ENCODE data around the gene CLDN19.
"Not testable (repeated sequence)": the region's sequence is repeated elsewhere in the genome, so short reads cannot be mapped to it uniquely, and the experiment has no call there.

Gene CLDN19

DNA sequence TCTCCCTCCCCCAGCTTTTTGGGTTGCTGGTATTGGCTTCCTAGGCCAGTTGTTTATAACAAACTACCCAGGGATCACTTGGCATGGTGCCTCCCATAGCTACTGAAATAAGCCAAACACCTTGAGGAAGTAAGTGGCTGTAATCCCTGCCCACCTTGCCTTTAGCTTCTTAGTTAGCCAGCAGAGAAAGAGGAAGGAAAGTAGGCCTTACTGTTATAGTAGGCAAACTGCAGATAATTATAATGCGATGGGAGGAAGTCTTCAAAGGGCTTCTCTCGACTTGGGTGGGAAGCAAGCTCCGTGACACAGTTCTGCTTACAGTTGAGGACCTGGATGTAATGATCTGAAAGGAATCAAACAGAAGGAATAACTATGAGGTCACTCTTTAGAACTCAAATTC lies 18.6 kb upstream of the CLDN19 start:
- H3K36me3 ChIP-seq (ENCODE audit: control insufficient read depth, insufficient read depth, low read length), result peaks cover 29% of the 10 kb centered on the region
- no peaks in the 10 kb centered on the region for H3K27me3 ChIP-seq (replicated peaks; ENCODE audit: control insufficient read depth, insufficient read depth, low read length)
- TF ChIP-seq, protein P1, sequence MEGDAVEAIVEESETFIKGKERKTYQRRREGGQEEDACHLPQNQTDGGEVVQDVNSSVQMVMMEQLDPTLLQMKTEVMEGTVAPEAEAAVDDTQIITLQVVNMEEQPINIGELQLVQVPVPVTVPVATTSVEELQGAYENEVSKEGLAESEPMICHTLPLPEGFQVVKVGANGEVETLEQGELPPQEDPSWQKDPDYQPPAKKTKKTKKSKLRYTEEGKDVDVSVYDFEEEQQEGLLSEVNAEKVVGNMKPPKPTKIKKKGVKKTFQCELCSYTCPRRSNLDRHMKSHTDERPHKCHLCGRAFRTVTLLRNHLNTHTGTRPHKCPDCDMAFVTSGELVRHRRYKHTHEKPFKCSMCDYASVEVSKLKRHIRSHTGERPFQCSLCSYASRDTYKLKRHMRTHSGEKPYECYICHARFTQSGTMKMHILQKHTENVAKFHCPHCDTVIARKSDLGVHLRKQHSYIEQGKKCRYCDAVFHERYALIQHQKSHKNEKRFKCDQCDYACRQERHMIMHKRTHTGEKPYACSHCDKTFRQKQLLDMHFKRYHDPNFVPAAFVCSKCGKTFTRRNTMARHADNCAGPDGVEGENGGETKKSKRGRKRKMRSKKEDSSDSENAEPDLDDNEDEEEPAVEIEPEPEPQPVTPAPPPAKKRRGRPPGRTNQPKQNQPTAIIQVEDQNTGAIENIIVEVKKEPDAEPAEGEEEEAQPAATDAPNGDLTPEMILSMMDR (IDR thresholded peaks at IDR 0.05; ENCODE audit: insufficient read depth, low read length, poor library complexity, severe bottlenecking), result no peak
- no peak overlapping the region for H3K4me3 ChIP-seq (replicated peaks; ENCODE audit: low read depth, low read length)
- no peak for DNase-seq (ENCODE audit: extremely low read depth, insufficient read length)

DNA sequence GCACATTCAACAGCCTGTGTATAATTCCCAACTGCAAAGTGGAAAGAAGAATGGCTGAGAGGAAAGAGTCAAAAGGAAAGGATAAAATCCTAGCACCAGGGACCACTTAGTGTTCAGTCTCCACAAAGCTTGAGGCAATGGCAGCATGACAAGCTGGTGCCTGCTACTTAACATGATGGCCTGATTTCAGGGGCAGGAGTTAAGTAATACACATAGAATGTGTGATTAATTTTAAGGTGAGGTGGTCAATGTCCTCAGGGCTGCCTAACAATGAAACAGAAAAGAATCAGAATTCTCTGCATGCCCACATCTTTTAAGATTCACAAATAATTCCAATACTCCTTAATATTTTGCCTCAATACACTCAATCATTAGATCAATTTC lies 17.8 kb upstream of the CLDN19 start:
- peaks cover 29% of the 10 kb centered on the region for H3K36me3 ChIP-seq (ENCODE audit: control insufficient read depth, insufficient read depth, low read length)
- TF ChIP-seq, protein P1 (IDR thresholded peaks at IDR 0.05; ENCODE audit: insufficient read depth, low read length, poor library complexity, severe bottlenecking), result no peak
- H3K27me3 ChIP-seq (replicated peaks; ENCODE audit: control insufficient read depth, insufficient read depth, low read length), result no peaks in the 10 kb centered on the region
- DNase-seq (ENCODE audit: extremely low read depth, insufficient read length), result no peak
- H3K4me3 ChIP-seq (replicated peaks; ENCODE audit: low read depth, low read length), result no peak overlapping the region

DNA sequence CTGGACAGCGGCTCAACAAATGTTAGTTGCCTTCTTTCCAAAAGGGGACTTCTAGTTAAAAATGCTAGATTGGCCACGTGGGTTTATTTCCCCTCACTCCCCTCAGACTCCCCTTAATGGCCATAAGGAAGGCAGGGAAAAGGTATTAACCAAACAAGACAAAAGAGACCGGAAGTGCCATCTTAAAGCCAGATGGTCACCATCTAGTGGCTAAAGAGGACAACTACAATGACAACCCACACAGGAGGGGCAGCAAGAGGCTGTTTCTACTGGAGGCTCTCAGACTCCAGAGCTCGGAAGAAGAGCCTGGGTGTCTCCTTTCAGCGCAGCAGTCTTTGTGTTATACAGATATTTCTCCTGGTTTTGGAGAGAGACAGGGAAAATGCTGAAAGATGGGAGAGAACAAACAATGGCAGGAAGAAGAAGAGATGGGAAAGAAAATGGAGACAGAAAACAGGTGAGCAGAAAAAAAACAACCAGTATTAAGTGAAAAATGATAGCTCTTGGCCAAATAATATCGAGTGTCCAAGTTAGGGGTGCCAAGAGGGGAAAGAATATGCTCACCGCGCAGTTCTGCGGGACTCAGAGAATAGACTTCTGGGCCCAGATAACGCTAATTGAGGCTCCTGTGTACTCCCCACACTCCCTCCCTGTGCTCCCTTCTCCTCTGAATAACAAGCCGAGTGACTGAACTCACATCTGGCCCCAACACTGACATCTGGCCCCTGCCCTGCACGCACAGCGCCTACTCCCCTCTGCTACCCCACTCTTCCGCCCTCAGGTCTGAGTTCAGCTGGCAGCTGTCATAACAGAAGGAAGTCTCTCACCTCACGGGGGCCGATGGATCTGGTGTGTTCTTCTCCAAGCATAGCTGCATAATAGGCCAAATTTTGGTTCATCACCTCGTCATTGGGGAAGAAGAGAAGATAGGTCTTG lies 17.2 kb upstream of the CLDN19 start:
- Histone ChIP-seq H3K27me3 (replicated peaks; ENCODE audit: control insufficient read depth, insufficient read depth, low read length) (no peaks in the 10 kb centered on the region), H3K4me3 (replicated peaks; ENCODE audit: low read depth, low read length) (no peak overlapping the region), H3K36me3 (ENCODE audit: control insufficient read depth, insufficient read depth, low read length) (peaks cover 31% of the 10 kb centered on the region)
- TF ChIP-seq, protein P1 (IDR thresholded peaks at IDR 0.05; ENCODE audit: insufficient read depth, low read length, poor library complexity, severe bottlenecking), result peak; percentile 65
- DNase-seq (ENCODE audit: extremely low read depth, insufficient read length), result no peak

DNA sequence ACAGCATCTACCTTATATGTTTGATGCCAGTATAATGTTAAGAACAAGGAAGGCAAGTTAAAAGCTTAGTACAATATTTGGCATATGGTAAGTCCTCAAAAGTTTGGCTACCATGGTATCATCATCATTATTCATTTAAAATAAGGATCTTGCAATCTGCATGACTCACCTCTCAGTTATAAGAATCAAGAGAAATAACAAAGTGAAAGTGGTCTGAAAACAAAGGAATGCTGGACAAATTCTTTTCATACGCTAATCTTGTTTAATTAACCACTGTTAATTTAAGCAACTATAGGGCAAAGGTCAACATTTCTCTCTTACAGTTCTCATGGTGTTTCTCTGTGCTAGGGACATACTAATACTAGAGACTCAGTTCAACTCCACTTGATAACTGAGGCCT lies 13.0 kb upstream of the CLDN19 start:
- Histone ChIP-seq H3K27me3 (replicated peaks; ENCODE audit: control insufficient read depth, insufficient read depth, low read length) (no peaks in the 10 kb centered on the region), H3K4me3 (replicated peaks; ENCODE audit: low read depth, low read length) (no peak overlapping the region), H3K36me3 (ENCODE audit: control insufficient read depth, insufficient read depth, low read length) (peaks cover 46% of the 10 kb centered on the region)
- no peak for DNase-seq (ENCODE audit: extremely low read depth, insufficient read length)
- TF ChIP-seq, protein P1 (IDR thresholded peaks at IDR 0.05; ENCODE audit: insufficient read depth, low read length, poor library complexity, severe bottlenecking), result no peak

DNA sequence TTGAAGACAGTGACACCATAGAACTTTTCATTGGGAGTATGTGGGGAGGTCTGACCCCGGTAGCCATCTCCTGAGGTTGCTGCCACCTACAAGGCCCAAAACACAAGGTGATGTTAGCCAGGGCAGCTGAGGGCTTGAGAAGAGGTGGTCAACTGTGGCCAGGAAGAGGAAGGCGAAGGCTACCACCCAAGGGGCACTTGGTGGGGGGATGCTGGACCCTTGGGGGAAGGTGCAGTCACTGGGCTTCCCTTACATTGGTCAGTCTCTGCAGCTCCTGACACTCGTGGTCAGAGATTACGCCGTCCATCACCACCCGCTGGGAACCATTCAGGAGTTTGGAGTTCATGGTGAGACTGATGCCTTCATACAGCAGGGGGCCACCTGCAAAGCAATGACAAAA lies 12.2 kb upstream of the CLDN19 start:
- peaks cover 41% of the 10 kb centered on the region for H3K36me3 ChIP-seq (ENCODE audit: control insufficient read depth, insufficient read depth, low read length)
- no peak overlapping the region for H3K4me3 ChIP-seq (replicated peaks; ENCODE audit: low read depth, low read length)
- DNase-seq (ENCODE audit: extremely low read depth, insufficient read length), result no peak
- TF ChIP-seq, protein P1 (IDR thresholded peaks at IDR 0.05; ENCODE audit: insufficient read depth, low read length, poor library complexity, severe bottlenecking), result no peak
- H3K27me3 ChIP-seq (replicated peaks; ENCODE audit: control insufficient read depth, insufficient read depth, low read length), result no peaks in the 10 kb centered on the region

DNA sequence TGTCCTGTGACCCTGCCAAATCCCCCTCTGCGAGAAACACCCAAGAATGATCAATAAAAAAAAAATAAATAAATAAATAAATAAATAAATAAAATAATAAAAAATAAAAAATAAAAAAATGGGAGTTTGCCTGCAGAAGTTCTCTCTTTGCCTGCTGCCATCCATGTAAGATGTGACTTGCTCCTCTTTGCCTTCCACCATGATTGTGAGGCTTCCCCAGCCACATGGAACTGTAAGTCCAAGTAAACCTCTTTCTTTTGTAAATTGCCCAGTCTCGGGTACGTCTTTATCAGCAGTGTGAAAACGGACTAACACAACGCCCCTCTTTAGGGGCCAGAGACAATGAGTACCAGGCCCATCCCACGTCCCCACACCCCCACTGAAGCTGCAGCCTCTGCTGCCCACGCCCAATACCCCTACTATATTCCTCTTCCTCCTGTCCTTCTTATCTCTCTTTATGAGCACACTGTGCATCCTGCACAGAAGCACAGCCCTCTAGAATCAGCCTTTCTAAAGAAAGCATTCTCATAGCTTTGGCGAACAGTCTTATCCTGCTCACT lies 11.6 kb upstream of the CLDN19 start:
- peaks cover 40% of the 10 kb centered on the region for H3K36me3 ChIP-seq (ENCODE audit: control insufficient read depth, insufficient read depth, low read length)
- not testable (repeated sequence) for H3K27me3 ChIP-seq (replicated peaks; ENCODE audit: control insufficient read depth, insufficient read depth, low read length); H3K4me3 ChIP-seq (replicated peaks; ENCODE audit: low read depth, low read length); DNase-seq (ENCODE audit: extremely low read depth, insufficient read length)
